Adipose tissue (tissue), 3 donors: ENCODE data around the gene EYA3. TPM values are rescaled to one million over a fixed set of nuclear protein-coding genes. Genes with fewer than 3 reads are reported as not detected.

Experiments used
- H3K27ac ChIP-seq: one replicate; pipeline ENCODE4 v1.5.1; 2013; ENCODE audit warnings: low read depth, low read length
- WGBS, 3 donors: extraction: QIAGEN DNeasy Blood & Tissue Kit; methylation state at CpG; one replicate each; pipeline ENCODE4 v1.1.7; 2013; 5-methylcytosine and 5-hydroxymethylcytosine counted together
- polyA plus RNA-seq, 3 donors: library from polyadenylated mRNA; stranded (reverse); fragments of 200-250 nt; gene quantifications; one replicate each; pipeline ENCODE4 v1.2.3, GENCODE V29; 2013
- donor health status: healthy with polysubstance abuse.
- donor health status: Bipolar disorder and iron deficiency.
- donor health status: healthy.

EYA3 gene
- polyA plus RNA-seq, 3 donors: 3.2 to 5.1 (median 4.2) TPM

DNA sequence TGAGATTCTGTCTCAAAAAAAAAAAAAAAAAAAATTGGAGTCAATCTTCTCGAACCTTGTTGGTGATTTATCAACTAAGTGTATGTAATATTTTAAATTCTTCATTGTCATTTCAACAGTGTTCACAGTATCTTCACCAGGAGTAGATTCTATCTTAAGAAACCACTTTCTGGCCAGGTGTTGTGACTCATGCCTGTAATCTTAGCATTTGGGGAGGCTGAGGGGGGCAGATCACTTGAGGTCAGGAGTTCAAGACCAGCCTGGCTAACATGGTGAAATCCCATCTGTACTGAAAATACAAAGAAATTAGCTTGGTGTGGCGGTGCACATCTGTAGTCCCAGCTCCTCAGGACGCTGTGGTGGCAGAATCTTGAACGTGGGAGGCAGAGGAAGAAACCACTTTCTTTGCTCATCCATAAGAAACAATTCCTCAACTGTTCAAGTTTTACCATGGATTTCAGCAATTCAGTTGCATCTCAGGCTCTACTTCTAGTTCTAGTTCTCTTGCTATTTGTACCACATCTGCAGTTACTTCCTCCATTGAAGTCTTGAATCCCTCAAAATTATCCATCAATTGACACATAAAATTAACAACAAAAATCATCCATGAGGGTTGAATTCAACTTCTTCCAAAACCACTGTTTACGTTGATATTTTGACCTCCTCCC is 30.4 kb upstream of the EYA3 start:
- H3K27ac ChIP-seq: no peak overlapping the region
- 79 to 88% (median 86%) methylated on average over 5 of the region's 5 CpGs for WGBS, 3 donors

- H3K27ac ChIP-seq: no peak overlapping the region
- 24 to 36% (median 32%) methylated on average over 4 of the region's 4 CpGs for WGBS, 3 donors
Observed at GRCh38 chr1:28115267-28115666, 26.9 kb upstream of the EYA3 start.

DNA sequence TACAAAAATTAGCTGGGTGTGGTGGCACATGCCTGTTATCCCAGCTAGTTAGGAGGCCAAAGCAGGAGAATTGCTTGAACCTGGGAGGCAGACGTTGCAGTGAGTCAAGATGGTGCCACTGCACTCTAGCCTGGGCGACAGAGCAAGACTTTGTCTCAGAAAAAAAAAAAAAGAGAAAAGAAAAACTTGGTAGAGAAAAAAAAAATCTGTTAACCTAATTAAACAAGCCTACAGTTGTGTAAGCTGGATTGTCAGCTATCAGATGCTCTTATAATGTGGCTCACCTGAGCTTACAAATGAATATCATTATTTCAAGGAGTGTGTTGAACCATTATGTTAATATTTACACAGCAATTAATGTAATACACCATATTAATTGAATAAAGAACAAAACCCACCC is 26.4 kb upstream of the EYA3 start:
- H3K27ac ChIP-seq: no peak overlapping the region
- WGBS, 3 donors: 74 to 91% (median 77%) methylated on average over 2 of the region's 2 CpGs

GRCh38 chr1:28113242-28113572 is 24.8 kb upstream of the EYA3 start:
- H3K27ac ChIP-seq: no peak overlapping the region
- 79 to 90% (median 80%) methylated on average over 3 of the region's 3 CpGs for WGBS, 3 donors

GRCh38 chr1:28112388-28113241 is 24.2 kb upstream of the EYA3 start:
- 63 to 79% (median 67%) methylated on average over 5 of the region's 5 CpGs for WGBS, 3 donors
- no peak overlapping the region for H3K27ac ChIP-seq

- WGBS, 3 donors: 75 to 88% (median 83%) methylated on average over 2 of the region's 2 CpGs
- H3K27ac ChIP-seq: no peak overlapping the region
Observed at GRCh38 chr1:28111157-28111556, 22.7 kb upstream of the EYA3 start.

GRCh38 chr1:28110555-28110954 is 22.1 kb upstream of the EYA3 start:
- no peak overlapping the region for H3K27ac ChIP-seq
- WGBS, 3 donors: 72 to 84% (median 72%) methylated on average over 1 of the region's 1 CpG

GRCh38 chr1:28109639-28110038 is 21.2 kb upstream of the EYA3 start:
- 88 to 92% (median 90%) methylated on average over 3 of the region's 3 CpGs for WGBS, 3 donors
- H3K27ac ChIP-seq: no peak overlapping the region

DNA sequence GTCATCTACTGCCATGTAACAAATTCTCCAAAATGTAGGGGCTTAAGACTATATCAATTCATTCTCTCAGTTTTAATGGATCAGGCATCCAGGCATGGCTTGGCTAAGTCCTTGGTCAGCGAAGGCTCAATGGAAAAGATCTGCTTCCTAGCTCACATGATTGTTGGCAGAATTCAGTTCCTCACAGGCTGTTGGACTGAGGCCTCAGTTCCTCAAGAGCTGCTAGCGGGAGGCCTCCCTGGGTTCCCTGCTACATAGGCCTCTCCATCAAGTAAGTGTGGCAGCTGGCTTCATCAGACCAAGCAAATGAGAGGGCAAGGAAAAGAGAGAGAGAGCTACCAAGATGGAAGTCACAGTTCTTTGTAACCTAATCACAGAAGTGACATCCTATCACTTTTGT is 19.6 kb upstream of the EYA3 start:
- H3K27ac ChIP-seq: no peak overlapping the region
- WGBS, 3 donors: 81 to 95% (median 87%) methylated on average over 2 of the region's 2 CpGs

DNA sequence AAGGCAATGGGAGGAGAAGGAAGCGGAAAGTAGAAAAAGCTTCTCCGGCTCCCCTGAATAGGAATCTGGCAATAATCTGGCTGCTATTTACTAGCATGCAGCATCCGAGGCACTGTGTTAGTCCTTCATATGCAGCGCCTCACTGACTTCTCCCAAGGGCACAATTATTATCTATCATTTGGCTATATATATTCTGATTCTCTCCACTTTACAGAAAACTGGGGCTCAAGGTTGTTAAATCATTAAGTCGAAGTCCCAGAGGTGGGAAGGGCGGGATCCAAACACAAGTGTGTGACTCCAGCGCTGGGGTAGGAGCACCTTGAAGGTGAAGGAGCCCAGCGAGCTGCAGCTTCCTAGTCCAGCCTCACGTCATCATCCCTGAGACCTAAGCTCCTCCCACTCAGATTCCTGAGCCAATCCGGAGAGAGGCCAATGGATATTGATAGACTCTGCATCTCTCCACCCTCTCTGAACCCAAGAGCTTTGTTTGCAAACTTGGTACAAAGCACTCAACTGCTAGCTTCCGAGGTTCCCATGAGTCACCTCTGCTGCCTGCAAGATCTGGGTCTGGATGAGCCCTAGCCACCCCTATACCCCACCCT is 16.6 kb upstream of the EYA3 start:
- H3K27ac ChIP-seq: no peak overlapping the region
- WGBS, 3 donors: 25 to 46% (median 46%) methylated on average over 11 of the region's 11 CpGs

GRCh38 chr1:28102189-28102588 is 13.8 kb upstream of the EYA3 start:
- H3K27ac ChIP-seq: no peak overlapping the region
- WGBS, 3 donors: 87 to 98% (median 93%) methylated on average over 1 of the region's 1 CpG

GRCh38 chr1:28099050-28099769 is 10.8 kb upstream of the EYA3 start:
- no peak overlapping the region for H3K27ac ChIP-seq
- WGBS, 3 donors: 81 to 91% (median 88%) methylated on average over 5 of the region's 5 CpGs

DNA sequence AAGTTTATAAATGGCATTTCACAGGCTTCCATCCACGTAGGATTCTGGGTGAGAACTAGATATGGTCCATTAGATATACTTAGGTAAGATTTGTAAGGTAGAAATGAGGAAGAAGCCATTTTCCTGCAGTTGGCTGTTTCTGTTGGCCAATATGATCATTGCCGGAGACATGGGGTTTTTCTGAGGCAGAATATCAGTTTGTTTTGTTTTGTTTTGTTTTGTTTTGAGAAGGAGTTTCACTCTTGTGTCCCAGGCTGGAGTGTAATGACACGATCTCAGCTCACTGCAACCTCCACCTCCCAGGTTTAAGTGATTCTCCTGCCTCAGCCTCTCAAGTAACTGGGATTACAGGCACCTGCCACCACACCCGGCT is 8.7 kb upstream of the EYA3 start:
- WGBS, 3 donors: 72 to 88% (median 79%) methylated on average over 4 of the region's 4 CpGs
- H3K27ac ChIP-seq: no peak overlapping the region

DNA sequence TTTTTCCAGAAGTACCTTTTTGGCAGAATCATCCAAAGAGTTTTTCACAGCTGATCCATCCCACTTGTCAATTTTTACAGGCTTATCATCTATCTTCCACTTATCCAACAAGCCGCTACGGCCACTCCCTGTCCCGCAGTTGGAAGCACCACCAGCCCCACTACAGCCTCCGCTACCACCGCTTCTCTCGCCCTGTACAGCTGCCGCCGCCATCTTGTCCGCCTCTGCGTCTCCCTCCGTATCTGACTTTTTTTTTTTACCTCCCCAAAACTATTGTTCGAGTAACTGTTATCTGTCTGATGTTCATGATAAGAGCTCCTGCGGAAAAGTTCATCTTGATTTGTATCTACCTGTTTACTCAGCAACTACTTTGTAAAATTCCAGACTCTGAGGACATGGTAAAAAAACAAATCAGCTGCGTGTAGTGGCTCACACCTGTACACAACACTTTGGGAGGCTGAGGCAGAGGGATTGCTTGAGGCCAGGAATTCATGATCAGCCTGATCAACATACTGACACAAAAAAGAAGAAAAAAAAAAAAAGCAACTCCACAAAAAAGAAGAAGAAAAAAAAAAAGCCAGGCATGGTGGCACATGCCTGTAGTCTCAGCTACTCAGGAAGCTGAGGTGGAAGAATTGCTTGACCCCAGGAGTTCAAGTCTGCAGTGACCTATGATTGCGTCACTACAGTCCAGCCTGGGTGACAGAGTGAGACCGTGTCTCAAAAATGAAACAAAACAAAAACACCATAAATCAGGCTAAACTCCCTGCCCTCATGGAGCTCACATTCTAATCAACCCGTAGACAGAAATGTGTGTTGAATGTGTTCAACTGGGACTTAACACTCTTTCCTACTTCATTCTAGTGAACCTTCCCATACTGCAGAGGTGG is 8.0 kb upstream of the EYA3 start:
- 78 to 90% (median 90%) methylated on average over 17 of the region's 17 CpGs for WGBS, 3 donors
- H3K27ac ChIP-seq: no peak overlapping the region

DNA sequence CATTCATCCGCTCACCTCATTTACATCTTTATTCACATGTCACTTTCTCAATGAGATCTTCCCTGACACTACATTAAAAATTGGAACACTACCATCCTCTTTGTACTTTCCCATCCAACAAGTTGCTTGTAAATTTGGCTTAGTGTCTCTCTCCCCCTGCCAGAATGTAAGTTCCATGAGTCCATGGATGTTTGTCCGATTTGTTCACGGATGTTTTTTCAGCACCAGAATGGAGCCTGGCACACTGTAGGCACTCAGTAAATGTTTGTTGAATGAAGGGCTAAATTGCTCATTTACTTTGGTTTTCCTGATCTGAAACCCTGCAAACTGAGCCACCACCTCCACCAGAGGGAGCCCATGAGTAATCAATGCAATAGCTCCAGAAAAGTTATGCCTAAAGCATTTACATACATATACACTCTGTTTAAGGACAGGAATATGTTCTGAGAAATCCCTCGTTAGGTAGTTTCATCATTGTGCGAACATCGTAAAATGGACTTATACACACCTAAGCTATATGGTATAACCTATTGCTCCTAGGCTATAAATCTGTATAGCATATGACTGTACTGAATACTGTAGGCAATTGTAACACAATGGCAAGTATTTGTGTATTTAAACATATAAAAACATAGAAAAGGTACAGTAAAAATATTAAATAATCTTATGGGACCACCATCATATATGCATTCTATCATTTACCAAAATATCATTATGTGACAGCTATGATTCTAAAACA is 2.8 kb upstream of the EYA3 start:
- WGBS, 3 donors: 36 to 41% (median 38%) methylated on average over 6 of the region's 6 CpGs
- H3K27ac ChIP-seq: no peak overlapping the region

- H3K27ac ChIP-seq: peak overlapping the region; percentile 30
- 4 to 5% (median 5%) methylated on average over 16 of the region's 16 CpGs for WGBS, 3 donors
Observed at GRCh38 chr1:28087614-28088167, 719 bp downstream of the EYA3 start.

DNA sequence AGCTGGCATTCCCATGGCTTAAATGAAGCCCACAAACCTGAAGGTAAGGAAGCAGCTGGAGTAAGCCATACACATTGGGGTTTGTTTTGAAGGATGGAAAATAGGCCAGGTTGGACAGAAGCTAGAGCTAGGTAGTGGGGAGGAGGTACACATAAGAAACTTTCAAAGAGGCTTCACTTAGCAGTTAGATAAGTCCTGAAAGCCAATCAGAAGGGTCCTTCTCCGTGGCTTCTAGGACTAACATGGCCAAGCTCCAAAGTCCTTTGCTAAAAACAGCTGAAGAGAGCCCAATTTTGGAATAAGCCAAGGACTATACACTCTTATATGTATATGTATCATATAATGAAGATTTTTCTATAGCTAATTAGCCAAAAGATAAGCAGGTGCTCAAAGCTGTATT is 1.8 kb downstream of the EYA3 start:
- H3K27ac ChIP-seq: no peak overlapping the region
- WGBS, 3 donors: 58 to 78% (median 68%) methylated on average over 1 of the region's 1 CpG
